ENCODE measurements around the gene SLC6A20. TPM values are rescaled to one million over a fixed set of nuclear protein-coding genes. Genes with fewer than 3 reads are reported as not detected.

The SLC6A20 gene
- total RNA-seq, 2 donors from 2014 or later: not detected

- no peaks in the 10 kb centered on the region for H3K9me3 Mint-ChIP-seq
- no peak overlapping the region for H3K27ac Mint-ChIP-seq
- peaks cover 48% of the 10 kb centered on the region for H3K36me3 Mint-ChIP-seq
- peaks cover 15 to 24% of the 10 kb centered on the region in 2 donors for H3K4me1 Mint-ChIP-seq (ENCODE audit: low read depth in 2 of 2)
- no peak for DNase-seq (ENCODE audit: low spot score)
- H3K27me3 Mint-ChIP-seq: no peaks in the 10 kb centered on the region
- no peak for ATAC-seq
- H3K4me3 Mint-ChIP-seq: no peak overlapping the region
These were observed 65.8 kb downstream of the SLC6A20 start for GRCh38 chr3:45730409-45731154.

GRCh38 chr3:45729614-45730013, 66.7 kb downstream of the SLC6A20 start:
- Mint-ChIP-seq H3K4me1 (ENCODE audit: low read depth in 2 of 2) (peaks cover 15 to 28% of the 10 kb centered on the region in 2 donors), H3K9me3 (no peaks in the 10 kb centered on the region), H3K4me3 (no peak overlapping the region), H3K36me3 (peaks cover 43% of the 10 kb centered on the region), H3K27ac (peak overlapping the region in 1 of 2 donors; percentile 30), H3K27me3 (no peaks in the 10 kb centered on the region)
- ATAC-seq (no peak), DNase-seq (ENCODE audit: low spot score) (no peak)

GRCh38 chr3:45724911-45725310, 71.4 kb downstream of the SLC6A20 start:
- DNase-seq (ENCODE audit: low spot score) (no peak), ATAC-seq (no peak)
- peaks cover 47% of the 10 kb centered on the region for H3K36me3 Mint-ChIP-seq

GRCh38 chr3:45719655-45720487, 76.5 kb downstream of the SLC6A20 start:
- Mint-ChIP-seq H3K4me3 (no peak overlapping the region), H3K9me3 (no peaks in the 10 kb centered on the region), H3K27ac (peak overlapping the region in 1 of 2 donors; percentile 37), H3K27me3 (no peaks in the 10 kb centered on the region), H3K4me1 (ENCODE audit: low read depth in 2 of 2) (peaks cover 14 to 19% of the 10 kb centered on the region in 2 donors), H3K36me3 (peaks cover 43% of the 10 kb centered on the region)
- ATAC-seq (no peak), DNase-seq (ENCODE audit: low spot score) (no peak)

More at GRCh38 chr3:45724911-45725310, 71.4 kb downstream of the SLC6A20 start:
- Mint-ChIP-seq H3K27me3 (no peaks in the 10 kb centered on the region), H3K4me3 (no peak overlapping the region), H3K27ac (peak overlapping the region in 1 of 2 donors; percentile 7), H3K4me1 (ENCODE audit: low read depth in 2 of 2) (peaks cover 12 to 26% of the 10 kb centered on the region in 2 donors), H3K9me3 (no peaks in the 10 kb centered on the region)

DNA sequence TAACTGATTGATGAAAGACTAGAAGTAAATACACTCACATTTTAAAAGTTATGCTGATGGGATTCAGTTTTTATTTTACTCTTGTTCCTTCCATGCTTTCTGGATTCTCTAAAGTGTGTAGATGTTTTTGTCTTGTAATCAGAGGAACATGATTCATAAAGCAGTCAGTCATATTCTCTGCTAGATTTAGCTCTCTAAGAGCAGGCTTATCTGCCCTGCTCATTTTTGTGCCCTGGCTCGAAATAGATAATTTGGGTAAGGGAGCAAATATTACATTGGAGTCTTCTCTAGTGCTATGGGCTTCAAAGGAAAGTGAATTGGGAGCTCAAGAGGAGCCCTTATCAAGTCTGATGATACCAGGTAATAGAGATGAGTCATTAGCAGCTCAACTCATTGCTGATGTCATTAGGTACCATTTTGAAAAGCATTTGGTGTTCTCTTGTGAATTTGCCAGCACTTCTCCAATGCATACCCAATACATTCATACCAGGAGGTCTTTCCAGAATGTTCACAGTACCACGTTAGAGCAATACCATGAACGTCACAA, 79.5 kb downstream of the SLC6A20 start:
- Mint-ChIP-seq H3K27me3 (no peaks in the 10 kb centered on the region), H3K9me3 (no peaks in the 10 kb centered on the region), H3K4me1 (ENCODE audit: low read depth in 2 of 2) (peaks cover 17 to 25% of the 10 kb centered on the region in 2 donors), H3K36me3 (peaks cover 30% of the 10 kb centered on the region), H3K4me3 (no peak overlapping the region), H3K27ac (peak overlapping the region; percentile 49 to 70)
- ATAC-seq (no peak), DNase-seq (ENCODE audit: low spot score) (no peak)

DNA sequence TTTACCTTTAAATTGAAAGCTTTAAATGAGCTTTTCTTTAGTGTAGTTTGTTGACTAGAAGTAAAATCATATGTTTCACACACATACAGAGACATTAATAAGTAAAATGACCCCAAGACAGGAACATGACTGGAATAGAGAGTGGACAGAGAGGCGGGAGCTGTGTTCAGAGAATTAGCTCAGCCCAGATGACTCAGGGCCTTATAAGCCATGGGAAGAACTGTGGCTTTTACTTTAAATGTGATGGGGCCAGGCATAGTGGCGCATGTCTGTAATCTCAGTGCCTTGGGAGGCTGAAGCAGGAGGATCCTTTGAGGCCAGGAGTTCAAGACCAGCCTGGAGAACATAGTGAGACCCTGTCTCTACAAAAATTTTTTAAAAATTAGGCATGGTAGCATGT, 80.4 kb downstream of the SLC6A20 start:
- DNase-seq (ENCODE audit: low spot score) (no peak), ATAC-seq (no peak)
- no peaks in the 10 kb centered on the region for H3K27me3 Mint-ChIP-seq
- H3K9me3 Mint-ChIP-seq: no peaks in the 10 kb centered on the region
- peaks cover 21 to 25% of the 10 kb centered on the region in 2 donors for H3K4me1 Mint-ChIP-seq (ENCODE audit: low read depth in 2 of 2)
- peaks cover 30% of the 10 kb centered on the region for H3K36me3 Mint-ChIP-seq
- H3K4me3 Mint-ChIP-seq: no peak overlapping the region
- peak overlapping the region; percentile 49 to 70 for H3K27ac Mint-ChIP-seq

GRCh38 chr3:45712434-45713110, 83.8 kb downstream of the SLC6A20 start:
- DNase-seq (ENCODE audit: low spot score) (no peak), ATAC-seq (no peak)
- H3K4me3 Mint-ChIP-seq: no peak overlapping the region
- peaks cover 23 to 25% of the 10 kb centered on the region in 2 donors for H3K4me1 Mint-ChIP-seq (ENCODE audit: low read depth in 2 of 2)
- H3K9me3 Mint-ChIP-seq: no peaks in the 10 kb centered on the region
- H3K27ac Mint-ChIP-seq: no peak overlapping the region
- H3K27me3 Mint-ChIP-seq: no peaks in the 10 kb centered on the region
- H3K36me3 Mint-ChIP-seq: peaks cover 25% of the 10 kb centered on the region

- no peaks in the 10 kb centered on the region for H3K9me3 Mint-ChIP-seq
- H3K27ac Mint-ChIP-seq: no peak overlapping the region
- no peaks in the 10 kb centered on the region for H3K27me3 Mint-ChIP-seq
- ATAC-seq (no peak), DNase-seq (ENCODE audit: low spot score) (no peak)
- no peak overlapping the region for H3K4me3 Mint-ChIP-seq
- peaks cover 19 to 24% of the 10 kb centered on the region in 2 donors for H3K4me1 Mint-ChIP-seq (ENCODE audit: low read depth in 2 of 2)
- peaks cover 28% of the 10 kb centered on the region for H3K36me3 Mint-ChIP-seq
These were observed 84.4 kb downstream of the SLC6A20 start for GRCh38 chr3:45711931-45712330.

GRCh38 chr3:45705839-45706808, 90.2 kb downstream of the SLC6A20 start:
- ATAC-seq: no peak
- Mint-ChIP-seq H3K9me3 (no peaks in the 10 kb centered on the region), H3K27ac (peak overlapping the region in 1 of 2 donors; percentile 65), H3K4me3 (no peak overlapping the region), H3K27me3 (no peaks in the 10 kb centered on the region), H3K4me1 (ENCODE audit: low read depth in 2 of 2) (peaks cover 22 to 26% of the 10 kb centered on the region in 2 donors), H3K36me3 (peaks cover 20% of the 10 kb centered on the region)
- DNase-seq (ENCODE audit: low spot score): no peak

Other genes starting within 250 kb of the SLC6A20 start
- 10 to 100 TPM; 34.4 to 71.4 TPM for gene LIMD1, start 201.8 kb downstream of the SLC6A20 start, total RNA-seq
- 10 to 100 TPM; 73.4 to 75.8 TPM for gene SACM1L, start 107.1 kb downstream of the SLC6A20 start, total RNA-seq
- gene LZTFL1, start 45.6 kb upstream of the SLC6A20 start, total RNA-seq: 1 to 10 TPM; 6.7 to 7.1 TPM
- not detected for gene CCR9, start 90.0 kb upstream of the SLC6A20 start, total RNA-seq
- gene CXCR6, start 146.9 kb upstream of the SLC6A20 start, total RNA-seq: 1 to 10 TPM; 4.0 to 5.3 TPM
- gene FYCO1, start 199.3 kb upstream of the SLC6A20 start, total RNA-seq: 10 to 100 TPM; 14.6 to 30.3 TPM
- not detected for gene XCR1, start 230.9 kb upstream of the SLC6A20 start, total RNA-seq